HG03060 (cell line): ENCODE data around the gene DOCK8.

Experiments used
- ATAC-seq: cut with Tn5 transposase; IDR thresholded peaks from one replicate; pipeline ENCODE4 v1.9.1; 2021; ENCODE audit warnings: low read depth, moderate number of reproducible peaks; ENCODE audit not compliant: unreplicated experiment

Gene DOCK8

DNA sequence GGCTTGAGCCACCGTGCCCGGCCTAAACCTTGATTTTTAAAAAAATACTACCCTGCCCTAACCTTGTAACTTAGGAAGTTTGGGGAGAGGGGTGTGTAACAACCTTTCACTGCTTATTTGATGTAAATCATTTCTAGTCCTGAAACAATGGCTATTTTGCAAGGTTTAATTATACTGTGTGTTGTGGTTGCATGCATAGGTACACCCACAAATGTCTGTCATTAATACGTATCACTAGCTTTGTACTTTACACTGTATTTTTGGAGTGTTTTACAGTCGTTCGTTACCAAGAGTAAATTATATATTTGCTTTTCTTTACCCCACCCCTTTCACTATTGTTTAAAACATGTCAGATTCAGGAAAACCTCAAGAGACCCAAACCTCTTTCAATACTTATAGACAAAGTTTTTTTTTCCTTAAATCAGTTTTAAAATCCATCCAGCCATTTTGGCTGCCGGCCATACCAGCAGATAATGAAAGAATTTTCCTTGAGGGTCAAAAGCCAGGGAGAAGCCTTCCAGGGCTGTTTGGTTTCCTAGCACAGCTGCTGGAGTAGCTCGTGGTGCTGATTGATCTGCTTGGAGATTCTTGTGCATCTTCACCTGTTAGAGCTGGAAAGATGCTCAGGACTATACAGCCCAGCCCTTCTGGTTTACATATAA, 50.7 kb downstream of the DOCK8 start:
- no peak for ATAC-seq

DNA sequence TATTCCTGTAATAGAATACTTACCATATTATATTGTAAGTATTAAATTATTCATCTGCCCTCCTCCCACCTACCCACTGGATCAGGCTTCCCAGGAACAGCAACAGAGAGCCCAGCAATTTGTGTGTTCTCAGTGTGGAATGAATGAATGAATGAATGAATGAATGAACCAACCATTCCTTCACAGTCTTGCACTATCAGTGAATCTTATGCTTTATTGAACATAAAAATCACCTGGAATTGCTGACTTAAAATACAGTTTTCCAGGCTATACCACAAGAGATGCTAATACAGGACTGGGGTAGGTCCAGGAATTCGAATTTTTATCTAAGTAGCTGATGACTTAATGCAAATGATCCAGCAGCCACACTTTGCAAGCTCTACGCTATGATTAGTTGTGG, 51.6 kb downstream of the DOCK8 start:
- ATAC-seq: no peak

- no peak for ATAC-seq
These were observed 54.0 kb downstream of the DOCK8 start for GRCh38 chr9:268616-269015.

DNA sequence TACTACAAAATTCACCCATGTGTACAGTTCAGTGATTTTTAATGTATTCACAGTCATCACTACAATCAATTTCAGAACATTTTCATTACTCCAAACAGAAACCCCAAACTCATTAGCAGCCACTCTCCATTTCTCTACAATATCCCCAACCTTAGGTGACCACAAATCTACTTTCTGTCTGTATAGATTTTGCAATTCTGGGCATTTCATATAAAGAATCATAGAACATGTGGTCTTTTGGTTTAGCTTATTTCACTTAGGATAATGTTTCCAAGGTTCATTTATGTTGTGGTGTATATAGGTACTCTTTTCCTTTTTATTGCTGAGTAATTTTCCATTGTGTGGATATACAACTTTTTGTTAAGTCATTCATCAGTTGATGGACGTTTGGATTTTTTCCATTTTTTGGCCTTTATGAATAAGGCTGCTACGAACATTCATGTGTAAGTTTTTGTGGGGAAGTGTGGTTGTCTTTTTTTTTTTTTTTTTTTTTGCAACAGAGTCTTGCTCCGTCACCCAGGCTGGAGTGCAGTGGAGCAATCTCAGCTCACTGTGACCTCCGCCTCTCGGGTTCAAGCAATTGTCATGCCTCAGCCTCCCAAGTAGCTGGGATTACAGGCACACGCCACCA, 54.5 kb downstream of the DOCK8 start:
- ATAC-seq: no peak

GRCh38 chr9:270657-271237, 56.1 kb downstream of the DOCK8 start:
- ATAC-seq: no peak

GRCh38 chr9:272251-273213, 57.9 kb downstream of the DOCK8 start:
- peak; percentile 92 for ATAC-seq

DNA sequence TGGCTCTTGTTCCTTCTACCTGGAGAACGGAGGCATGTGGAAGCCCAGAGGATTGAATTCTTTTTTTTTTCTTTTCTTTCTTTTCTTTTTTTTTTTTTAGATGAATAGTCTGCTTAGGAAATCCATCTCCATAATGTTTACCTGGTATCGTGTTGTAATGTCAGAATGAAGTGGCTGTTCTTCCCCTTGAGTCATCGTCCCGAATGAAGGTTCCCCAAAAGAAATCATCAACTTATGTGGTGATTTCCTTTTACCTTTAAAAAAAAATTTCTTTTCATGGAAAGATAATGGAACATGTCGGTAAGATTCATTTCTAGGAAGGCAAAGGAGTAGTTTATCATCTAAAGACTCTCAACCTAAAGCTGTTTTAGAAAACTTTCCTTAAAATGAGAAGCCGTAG, 59.7 kb downstream of the DOCK8 start:
- ATAC-seq: no peak

DNA sequence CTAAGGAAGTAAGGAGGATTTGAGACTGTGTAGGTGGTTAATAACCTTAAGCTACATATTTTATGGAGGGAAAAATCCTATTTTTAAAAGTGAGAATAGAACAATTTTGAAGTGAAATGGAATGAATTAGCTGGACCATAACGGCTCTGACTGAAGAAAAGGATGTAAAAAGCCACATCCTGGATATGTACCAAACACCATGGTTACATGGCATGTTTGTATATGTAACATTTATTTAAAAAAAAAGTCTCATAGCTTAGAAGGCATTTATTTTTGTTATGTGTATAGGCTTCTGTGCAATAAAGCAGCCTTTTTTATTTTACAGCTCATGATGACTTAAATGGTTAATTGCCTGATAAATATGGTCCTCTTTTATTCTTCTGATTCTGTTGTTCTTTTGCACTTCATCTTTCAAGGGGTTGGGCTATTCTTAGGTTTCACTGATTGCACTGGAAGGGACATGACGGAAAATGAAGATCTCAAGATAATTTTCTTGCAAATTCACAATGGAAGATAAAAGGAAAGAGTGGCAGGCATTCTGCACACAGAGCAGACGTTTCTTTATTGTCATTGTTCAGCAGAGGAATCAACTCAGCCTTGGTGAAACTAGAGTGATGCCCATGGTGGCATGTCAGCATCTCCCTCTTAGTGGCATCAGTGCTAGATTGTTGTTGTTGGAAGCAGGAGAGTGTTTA, 63.1 kb downstream of the DOCK8 start:
- ATAC-seq: no peak

- ATAC-seq: no peak
These were observed 64.0 kb downstream of the DOCK8 start for GRCh38 chr9:278651-279050.

DNA sequence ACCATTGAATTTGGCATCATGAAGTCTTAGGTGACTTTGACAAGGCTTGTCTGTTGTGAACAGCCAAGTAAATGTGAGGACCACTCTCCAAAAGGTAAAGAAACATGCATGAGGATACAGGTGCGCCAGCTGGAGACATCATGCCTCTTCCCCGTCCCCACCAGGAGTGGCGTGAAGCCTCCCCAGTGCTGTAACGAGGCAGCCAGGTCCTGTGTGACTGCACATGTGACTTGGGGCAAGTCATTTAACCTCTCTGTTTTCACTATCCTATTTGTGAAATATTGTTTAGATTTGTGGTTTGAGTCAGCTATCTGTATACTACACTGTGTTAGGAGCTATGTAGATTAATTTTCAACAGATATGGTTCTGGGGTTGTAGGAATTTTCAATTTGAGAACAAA, 65.0 kb downstream of the DOCK8 start:
- no peak for ATAC-seq

GRCh38 chr9:281741-282645, 67.3 kb downstream of the DOCK8 start:
- no peak for ATAC-seq

DNA sequence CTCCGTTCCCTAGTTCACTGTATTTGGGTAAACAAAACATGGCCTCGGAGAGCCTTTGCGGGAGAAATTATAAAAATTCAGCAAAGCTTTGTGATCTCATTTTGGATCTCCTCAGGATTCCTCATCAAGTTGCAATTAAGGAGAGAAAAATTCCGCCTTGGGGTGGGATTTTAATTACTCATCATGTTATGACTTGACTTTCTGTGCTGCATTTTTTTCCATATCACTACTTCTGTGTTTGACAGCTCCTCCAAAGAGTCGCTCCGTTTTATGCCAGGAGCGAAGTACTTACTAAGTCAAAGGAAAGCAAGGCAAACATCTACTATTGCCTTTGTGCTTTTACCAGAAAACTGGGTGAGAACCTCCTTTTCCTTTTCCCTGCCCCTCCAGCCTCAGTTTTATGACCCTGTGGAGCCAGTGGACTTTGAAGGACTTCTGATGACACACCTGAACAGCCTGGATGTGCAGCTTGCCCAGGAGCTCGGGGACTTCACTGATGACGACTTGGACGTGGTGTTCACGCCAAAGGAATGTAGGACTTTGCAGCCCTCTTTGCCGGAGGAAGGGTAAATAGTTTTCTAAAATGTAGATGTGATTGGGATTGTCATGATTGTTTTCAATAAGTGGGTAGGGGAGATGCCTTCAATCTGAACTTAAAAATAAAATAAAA, 71.5 kb downstream of the DOCK8 start:
- ATAC-seq: no peak

GRCh38 chr9:289121-289520, 74.5 kb downstream of the DOCK8 start:
- ATAC-seq: no peak

DNA sequence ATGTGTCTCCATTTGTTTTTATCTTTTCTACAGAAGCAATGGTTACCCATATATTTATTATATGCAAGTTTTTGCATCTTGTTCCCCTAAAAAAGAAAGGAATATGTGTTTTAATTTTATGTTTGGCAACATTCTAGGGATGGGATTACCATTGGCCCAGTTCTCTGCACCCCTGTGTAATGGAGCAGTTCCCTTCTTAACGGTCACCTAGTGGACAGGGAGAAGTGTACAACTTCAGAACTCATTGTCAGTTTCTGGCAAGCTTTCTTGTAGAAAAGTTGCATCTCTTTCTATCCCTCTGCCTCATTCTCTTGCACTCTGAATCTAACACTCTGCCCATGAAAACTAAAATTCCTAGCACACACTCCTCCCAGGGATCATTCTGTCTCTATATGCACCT, 78.2 kb downstream of the DOCK8 start:
- no peak for ATAC-seq

DNA sequence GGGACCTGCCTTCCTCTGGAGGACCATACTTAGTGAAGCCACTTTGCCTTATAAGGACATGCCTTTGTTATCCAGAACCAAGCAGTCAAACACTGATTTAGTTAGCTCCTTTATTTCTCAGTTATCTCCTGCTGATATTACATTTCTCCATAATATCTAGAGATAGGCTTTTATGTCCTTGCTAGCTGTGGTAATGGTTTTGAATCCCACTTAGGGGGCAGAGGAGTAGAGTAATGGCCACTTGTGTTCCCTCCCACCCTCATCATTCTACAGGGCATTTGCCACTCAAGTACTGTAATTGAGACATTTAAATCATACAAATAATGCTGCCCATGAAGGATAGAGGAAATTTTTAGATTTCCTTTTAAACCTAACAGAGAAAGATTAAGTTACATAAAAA, 80.9 kb downstream of the DOCK8 start:
- ATAC-seq: no peak

- no peak for ATAC-seq
These were observed 81.7 kb downstream of the DOCK8 start for GRCh38 chr9:296411-296810.

DNA sequence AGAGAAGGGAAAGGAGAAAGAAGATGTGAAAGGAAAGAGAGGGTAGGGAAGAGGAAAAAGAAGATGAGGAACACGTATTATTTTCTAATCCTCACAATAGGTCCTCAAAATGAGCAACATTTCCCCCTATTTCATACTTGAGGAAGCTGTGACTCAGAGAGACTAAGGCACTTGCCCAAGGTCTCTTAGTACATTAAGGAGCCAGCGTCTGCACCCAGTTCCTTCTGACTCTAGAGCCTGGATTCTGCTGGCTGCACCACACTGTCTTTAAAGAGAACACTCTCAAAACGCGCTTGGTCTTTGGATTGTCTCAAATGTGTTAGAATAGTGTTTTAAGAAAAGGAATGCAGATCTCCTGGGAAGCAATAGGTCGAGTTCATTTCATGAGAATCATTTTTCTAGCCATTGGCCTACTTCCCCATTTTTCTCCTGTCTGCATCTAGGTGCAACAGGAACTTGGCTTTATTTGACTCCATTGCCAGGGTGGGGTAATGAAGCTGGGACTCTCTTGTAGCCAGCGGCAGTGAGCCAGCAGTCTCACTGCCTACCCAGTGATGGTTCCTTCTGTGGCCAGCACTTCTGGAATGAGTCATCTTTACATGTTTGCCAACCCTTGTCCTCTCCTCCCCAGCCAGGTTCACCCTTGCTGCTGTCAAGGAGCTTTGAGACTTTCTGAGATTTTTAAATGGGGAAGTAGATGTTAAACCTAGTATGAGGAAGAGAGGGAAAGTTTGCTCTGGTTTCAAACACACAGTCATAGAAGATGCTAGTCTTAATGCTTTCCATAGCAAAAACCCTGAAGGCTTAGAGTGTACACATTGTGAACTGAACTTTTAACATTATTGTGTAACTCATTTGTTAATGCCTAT, 82.7 kb downstream of the DOCK8 start:
- ATAC-seq: peak; percentile 98

DNA sequence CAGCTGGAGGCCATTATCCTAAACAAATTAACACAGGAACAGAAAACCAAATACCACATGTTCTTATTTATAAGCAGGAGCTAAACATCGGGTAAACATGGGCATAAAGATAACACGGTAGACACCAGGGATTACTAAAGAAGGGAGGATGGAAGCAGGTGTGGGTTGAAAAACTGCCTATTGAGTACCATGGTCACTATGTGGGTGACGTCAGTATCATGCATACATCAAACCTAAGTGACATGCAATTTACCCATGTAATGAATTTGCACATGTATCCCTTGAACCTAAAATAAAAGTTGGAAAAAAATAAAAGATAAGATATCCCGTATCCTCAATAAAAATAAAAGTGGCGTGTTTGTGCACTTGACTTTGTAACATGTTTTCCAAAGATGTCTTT, 88.8 kb downstream of the DOCK8 start:
- no peak for ATAC-seq
